ENCODE measurements around the gene NDRG2.

- TF ChIP-seq POLR2AphosphoS5 (IDR thresholded peaks at IDR 0.05) (no peak), POLR2A (IDR thresholded peaks at IDR 0.05) (no peak)
Observed at GRCh38 chr14:21053184-21054122, 28.6 kb upstream of the NDRG2 start.

Data from spleen (tissue), 3 donors.